ENCODE data around the gene ATP5MC3.

The ATP5MC3 gene

DNA sequence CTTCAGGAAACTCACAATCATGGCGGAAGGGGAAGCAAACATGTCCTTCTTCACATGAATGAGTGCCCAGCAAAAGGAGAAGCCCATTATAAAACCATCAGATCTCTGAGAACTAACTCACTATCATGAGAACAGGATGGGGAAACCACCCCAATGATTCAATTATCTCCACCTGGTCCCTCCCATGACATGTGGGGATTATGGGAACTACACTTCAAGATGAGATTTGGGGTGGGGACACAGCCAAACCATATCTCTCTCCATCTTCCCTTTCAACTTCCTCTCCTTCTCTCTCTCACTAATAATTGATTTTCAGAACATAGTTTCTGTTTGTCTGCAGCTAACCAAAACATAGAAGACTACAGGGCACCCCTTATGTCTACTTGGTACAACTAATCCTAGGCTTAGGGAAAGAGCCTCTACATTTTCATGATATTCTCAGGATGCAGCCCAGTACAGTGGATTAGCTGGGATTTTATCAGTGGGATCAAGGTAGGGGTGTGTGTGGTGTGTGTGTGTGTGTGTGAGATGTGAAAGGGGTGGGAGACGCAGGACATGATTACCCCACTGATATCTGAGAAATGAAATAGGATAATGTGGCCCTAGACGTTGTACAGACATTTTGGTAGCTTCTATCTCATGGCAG lies 10.7 kb downstream of the ATP5MC3 start:
- no peak overlapping the region for H3K4me3 ChIP-seq (ENCODE audit: low read length)
- DNase-seq (ENCODE audit: low read depth, low spot score) = no peak

DNA sequence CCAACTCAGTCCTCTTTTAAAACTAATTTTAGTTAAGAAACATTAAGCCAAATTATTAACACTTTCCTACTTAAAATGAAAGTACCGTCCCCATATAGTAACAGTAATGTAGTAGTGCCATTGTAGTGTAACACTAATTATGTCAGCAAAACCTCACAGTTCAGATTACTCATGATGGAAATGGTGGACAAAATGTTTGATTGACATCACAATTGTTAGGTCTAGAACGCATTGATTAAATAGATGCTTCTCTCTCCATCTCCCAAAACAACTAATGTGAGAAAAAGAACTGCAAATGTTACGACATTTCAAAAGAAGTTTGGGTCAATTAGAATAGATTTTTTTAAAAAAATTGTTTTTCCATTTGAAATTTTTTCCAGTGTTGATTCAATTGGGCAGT lies 12.3 kb downstream of the ATP5MC3 start:
- H3K4me3 ChIP-seq (ENCODE audit: low read length) = peak overlapping the region; percentile 75
- DNase-seq (ENCODE audit: low read depth, low spot score) = no peak

GRCh38 chr2:175168564-175168945 lies 13.0 kb downstream of the ATP5MC3 start:
- no peak for DNase-seq (ENCODE audit: low read depth, low spot score)
- H3K4me3 ChIP-seq (ENCODE audit: low read length) = peak overlapping the region; percentile 75

GRCh38 chr2:175167792-175168563 lies 13.5 kb downstream of the ATP5MC3 start, which contains the start of gene ATF2:
Gene ATF2 (minus strand): TSS chr2:175168203. CDS start chr2:175136443, 31,760 bp downstream.
- peak within 1 kb of the TSS; percentile 99 for H3K4me3 ChIP-seq (ENCODE audit: low read length)
- DNase-seq (ENCODE audit: low read depth, low spot score) = peak; percentile 99

- H3K4me3 ChIP-seq (ENCODE audit: low read length) = peak overlapping the region; percentile 99
- no peak for DNase-seq (ENCODE audit: low read depth, low spot score)
Observed at GRCh38 chr2:175167076-175167791, 14.3 kb downstream of the ATP5MC3 start.

DNA sequence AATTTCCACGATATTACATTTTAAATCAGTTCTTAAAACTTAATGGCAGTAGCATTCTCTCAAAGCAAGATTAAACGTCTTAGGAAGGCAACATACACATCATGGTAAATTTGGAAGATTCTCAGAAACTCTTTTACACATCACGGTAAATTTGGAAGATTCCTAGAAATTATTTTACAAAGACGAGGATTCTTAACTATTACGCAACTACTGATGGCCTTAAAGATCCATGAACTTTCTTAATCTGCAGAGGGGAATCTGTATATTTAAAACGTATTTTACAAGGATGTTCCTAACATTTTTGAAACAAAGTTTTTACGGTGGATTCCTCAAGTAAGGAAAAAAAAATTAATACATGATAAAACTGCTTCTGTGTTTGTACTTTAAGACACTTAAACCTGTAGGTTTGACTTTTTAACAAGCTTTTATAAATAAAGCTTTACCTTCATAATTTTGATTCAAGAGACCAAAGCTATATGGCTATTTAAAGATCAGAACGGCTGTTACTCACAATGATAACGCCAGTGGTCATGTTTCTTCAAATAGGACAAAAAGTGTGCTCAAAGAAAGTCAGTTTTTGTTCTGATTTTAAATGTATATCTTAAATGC lies 15.2 kb downstream of the ATP5MC3 start:
- DNase-seq (ENCODE audit: low read depth, low spot score) = no peak
- peak overlapping the region; percentile 99 for H3K4me3 ChIP-seq (ENCODE audit: low read length)

DNA sequence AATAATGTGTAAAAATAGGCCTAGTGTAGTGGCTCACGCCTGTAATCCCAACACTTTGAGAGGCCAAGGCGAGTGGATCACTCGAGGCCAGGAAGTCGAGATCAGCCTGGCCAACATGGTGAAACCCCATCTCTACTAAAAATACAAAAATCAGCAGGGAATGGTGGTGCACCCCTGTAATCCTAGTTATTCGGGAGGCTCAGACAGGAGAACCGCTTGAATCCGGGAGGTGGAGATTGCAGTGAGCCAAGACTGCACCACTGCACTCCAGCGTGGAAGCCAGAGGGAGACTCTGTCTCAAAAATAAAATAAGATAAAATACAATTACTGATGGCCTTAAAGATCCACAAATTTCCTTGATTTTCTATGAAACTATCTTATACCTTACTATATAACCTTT lies 17.3 kb downstream of the ATP5MC3 start:
- no peak overlapping the region for H3K4me3 ChIP-seq (ENCODE audit: low read length)
- DNase-seq (ENCODE audit: low read depth, low spot score) = no peak

DNA sequence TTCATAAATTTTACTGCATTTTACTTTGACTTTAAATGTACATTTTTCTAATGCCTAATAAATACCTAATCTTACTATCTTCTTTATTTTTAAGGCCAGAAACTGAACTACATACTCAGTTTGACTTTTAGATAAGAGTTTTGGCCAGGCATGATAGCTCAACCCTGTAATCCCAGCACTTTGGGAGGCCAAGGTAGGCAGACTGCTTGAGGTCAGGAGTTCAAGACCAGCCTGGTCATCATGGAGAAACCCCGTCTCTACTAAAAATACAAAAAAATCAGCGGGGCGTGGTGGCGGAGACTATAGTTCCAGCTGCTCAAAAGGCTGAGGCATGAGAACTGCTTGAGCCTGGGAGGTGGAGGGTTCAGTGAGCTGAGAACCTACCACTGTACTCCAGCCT lies 22.6 kb downstream of the ATP5MC3 start:
- H3K4me3 ChIP-seq (ENCODE audit: low read length) = no peak overlapping the region

DNA sequence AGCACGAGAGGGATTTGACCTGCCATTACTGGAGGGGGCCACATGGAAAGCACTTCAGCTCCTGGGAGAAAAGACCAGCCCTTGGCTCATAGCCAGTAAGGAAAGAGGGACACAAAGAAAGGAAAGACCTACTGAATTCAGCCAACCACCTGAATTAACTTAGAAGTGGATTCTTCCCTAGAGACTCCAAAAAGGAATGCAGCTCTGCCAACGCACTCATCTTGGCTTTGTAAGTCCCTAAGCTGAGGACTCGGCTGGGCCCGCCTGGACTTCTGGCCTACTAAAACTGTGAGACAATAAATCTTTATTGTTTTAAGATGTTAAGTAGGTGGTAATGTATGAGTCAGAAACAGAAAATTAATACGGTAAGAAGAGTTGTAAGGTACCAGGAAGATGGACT lies 25.0 kb downstream of the ATP5MC3 start:
- DNase-seq (ENCODE audit: low read depth, low spot score) = no peak
- H3K4me3 ChIP-seq (ENCODE audit: low read length) = no peak overlapping the region

More for the DNA sequence above, 22.6 kb downstream of the ATP5MC3 start:
- no peak for DNase-seq (ENCODE audit: low read depth, low spot score)

GRCh38 chr2:175154661-175155082 lies 26.8 kb downstream of the ATP5MC3 start:
- H3K4me3 ChIP-seq (ENCODE audit: low read length) = no peak overlapping the region
- no peak for DNase-seq (ENCODE audit: low read depth, low spot score)

- no peak for DNase-seq (ENCODE audit: low read depth, low spot score)
- no peak overlapping the region for H3K4me3 ChIP-seq (ENCODE audit: low read length)
Observed at GRCh38 chr2:175152242-175152641, 29.3 kb downstream of the ATP5MC3 start.

DNA sequence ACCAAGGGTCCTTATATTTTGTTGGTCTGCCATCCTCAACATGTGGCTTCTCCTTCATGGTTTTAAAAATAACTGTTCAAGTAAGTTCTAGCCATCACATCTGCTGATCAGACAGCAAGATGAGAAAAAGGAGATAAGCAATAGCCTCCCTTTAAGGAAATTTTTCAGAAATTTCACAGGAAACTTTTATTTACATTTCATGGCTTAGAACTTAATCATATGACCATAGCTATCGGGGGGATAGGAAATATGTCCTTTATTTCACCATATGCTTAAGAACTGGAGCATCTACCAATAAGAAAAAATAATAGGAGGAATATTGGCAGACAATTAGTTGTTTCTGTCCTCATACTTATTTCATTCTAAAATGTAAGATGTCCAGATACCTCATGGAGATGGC lies 29.7 kb downstream of the ATP5MC3 start:
- no peak for DNase-seq (ENCODE audit: low read depth, low spot score)
- H3K4me3 ChIP-seq (ENCODE audit: low read length) = no peak overlapping the region

- H3K4me3 ChIP-seq (ENCODE audit: low read length) = no peak overlapping the region
- DNase-seq (ENCODE audit: low read depth, low spot score) = no peak
Observed at GRCh38 chr2:175147186-175147585, 34.3 kb downstream of the ATP5MC3 start.

- DNase-seq (ENCODE audit: low read depth, low spot score) = no peak
- H3K4me3 ChIP-seq (ENCODE audit: low read length) = no peak overlapping the region
Observed at GRCh38 chr2:175143678-175144077, 37.8 kb downstream of the ATP5MC3 start.

- no peak for DNase-seq (ENCODE audit: low read depth, low spot score)
- H3K4me3 ChIP-seq (ENCODE audit: low read length) = no peak overlapping the region
Observed at GRCh38 chr2:175143191-175143590, 38.3 kb downstream of the ATP5MC3 start.

DNA sequence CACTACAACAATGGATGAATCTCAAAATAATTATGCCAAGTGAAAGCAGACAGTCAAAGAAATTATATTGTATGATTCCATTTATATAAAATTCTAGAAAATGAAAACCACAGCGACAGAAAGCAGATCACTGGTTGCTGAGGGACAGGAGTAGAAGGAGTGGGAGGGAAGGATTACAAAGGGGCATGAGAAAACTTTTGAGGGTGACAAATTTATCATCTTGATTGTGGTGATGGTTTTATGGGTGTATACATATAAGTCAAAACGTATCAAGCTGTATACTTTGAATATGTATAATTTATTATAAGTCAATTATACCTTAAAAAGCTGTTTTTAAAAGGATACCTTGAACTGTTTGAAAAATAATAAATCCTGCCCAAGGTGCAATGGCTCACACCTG lies 41.2 kb downstream of the ATP5MC3 start:
- H3K4me3 ChIP-seq (ENCODE audit: low read length) = no peak overlapping the region
- DNase-seq (ENCODE audit: low read depth, low spot score) = no peak

DNA sequence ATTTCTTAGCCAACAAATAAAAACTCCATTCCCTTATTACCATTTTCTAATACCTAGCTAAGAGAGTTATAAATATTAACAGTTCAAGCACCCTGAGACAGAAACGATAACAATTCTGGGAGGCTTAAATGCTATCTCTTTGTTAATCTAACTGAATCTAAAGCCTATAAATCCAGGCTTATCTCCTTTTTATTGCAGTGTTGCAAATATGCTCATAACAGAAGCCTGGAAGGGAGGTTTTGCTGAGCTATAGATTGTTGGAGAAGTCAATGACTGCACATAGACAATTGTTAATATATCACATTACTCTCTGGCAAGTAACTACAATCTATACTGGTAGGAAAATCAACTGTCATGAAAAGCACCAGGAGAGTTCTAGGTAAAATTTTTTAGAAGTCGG lies 43.7 kb downstream of the ATP5MC3 start:
- no peak for DNase-seq (ENCODE audit: low read depth, low spot score)
- no peak overlapping the region for H3K4me3 ChIP-seq (ENCODE audit: low read length)

DNA sequence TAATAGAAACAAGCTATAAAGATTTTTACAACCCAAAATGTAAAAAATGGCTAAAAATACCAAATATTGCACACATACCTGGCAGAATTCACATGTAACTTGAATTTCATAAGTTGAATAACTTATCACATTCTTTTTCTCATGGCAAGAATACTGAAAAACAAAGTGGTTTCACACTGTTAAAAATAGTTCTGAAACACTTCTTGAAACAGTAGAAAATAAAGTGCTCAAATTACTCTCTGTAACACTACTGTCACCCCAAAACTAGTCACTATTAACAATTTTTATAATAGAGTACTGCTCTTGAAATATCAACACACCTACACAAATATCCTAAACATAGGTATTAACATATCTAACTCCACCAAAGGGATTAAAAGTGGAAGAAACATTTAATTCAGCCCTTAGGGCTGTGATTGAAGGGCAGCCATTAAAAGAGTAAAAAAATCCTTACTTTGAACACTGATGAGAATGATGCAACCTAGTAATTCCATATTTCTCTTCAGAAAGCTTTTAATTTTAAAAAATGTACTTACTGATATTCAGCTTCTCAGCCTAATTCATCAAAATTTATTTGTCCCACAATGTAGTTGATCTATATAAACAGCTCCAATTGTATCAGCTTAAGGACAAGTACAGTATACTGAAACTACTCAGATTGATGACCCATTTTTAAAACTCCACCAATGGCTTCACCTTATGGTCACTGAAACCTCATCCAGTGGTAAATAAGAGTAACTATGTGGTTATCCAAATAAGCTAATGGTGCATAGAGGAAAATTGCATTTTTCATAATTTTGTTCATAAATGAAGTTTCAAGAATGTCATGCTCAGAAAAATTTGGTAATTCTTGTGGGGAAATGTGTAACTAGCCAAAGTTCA lies 44.9 kb downstream of the ATP5MC3 start:
- H3K4me3 ChIP-seq (ENCODE audit: low read length) = no peak overlapping the region
- no peak for DNase-seq (ENCODE audit: low read depth, low spot score)

DNA sequence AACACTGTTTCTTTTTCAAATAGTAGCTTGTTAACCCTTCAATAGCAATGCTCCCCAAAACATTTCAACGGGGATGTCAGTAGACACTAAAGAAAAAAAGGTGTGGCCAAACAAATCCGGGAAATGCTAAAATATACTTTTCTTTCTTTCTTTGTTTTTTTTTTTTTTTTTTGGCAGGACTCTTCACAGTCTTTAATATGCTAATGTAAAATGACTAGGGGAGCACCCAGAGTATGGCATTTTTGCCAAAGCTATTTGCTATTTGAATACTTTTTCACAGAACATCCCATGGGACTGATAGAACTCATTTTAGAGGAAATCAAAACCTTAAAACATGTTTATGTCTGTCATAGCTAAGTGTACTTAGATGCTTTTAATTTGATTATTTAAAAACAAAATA lies 45.6 kb downstream of the ATP5MC3 start:
- no peak for DNase-seq (ENCODE audit: low read depth, low spot score)
- H3K4me3 ChIP-seq (ENCODE audit: low read length) = no peak overlapping the region
